ENCODE data around the gene DIO3.

DIO3 gene

DNA sequence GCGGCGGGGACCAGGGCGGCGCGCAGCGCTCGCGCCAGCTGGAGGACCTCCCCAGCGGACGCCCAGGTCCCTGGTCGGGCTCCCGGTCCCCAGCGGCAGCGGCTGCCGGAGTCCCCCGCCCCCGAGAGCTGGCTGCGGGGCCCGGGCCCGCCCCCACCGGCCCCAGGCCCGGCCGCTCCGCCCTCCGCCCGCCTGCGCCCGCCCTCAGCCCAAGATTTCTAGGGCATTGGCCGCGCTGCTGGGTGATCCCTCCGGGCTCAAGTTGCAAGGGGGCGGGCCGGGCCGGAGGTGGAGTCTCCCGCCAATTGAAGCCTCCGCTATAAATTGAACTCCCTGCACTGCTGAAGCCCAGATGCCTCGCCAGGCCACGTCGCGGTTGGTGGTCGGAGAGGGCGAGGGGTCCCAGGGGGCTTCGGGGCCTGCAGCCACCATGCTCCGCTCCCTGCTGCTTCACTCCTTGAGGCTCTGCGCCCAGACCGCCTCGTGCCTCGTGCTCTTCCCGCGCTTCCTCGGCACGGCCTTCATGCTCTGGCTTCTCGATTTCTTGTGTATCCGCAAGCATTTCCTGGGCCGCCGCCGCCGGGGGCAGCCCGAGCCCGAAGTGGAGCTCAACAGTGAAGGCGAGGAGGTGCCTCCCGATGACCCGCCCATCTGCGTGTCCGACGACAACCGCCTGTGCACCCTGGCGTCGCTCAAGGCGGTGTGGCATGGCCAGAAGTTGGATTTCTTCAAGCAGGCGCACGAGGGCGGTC is at the start of gene DIO3:
TSS of gene DIO3 (plus strand) at position 351 of the 752 bp plus-strand sequence.
- no peak for DNase-seq

GRCh38 chr14:101511620-101512375 is 49.5 kb upstream of the DIO3 start:
- DNase-seq: no peak

- DNase-seq: no peak
These were observed 49.0 kb upstream of the DIO3 start for GRCh38 chr14:101512376-101512695.

DNA sequence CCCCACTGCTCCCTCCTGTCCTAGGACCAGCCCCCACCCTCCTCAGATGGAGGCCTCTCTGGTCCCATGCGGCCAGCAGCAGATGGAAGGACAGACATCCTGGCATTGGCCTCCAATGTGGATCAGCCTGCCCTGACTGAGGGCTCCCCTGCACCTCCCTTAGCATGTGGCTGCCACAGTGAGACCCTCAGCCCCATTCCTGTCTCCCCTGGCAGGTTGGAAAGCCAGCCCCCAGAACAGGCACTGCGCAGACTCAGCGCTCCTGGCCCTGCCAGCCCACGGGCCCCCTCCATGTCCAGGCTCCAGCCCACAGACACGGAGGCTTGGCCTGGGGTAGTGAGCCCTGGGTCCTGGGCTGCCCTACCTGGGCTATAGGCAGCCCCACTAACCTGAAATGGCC is 47.2 kb upstream of the DIO3 start:
- DNase-seq: no peak

GRCh38 chr14:101516401-101516800 is 44.9 kb upstream of the DIO3 start:
- DNase-seq: no peak

DNA sequence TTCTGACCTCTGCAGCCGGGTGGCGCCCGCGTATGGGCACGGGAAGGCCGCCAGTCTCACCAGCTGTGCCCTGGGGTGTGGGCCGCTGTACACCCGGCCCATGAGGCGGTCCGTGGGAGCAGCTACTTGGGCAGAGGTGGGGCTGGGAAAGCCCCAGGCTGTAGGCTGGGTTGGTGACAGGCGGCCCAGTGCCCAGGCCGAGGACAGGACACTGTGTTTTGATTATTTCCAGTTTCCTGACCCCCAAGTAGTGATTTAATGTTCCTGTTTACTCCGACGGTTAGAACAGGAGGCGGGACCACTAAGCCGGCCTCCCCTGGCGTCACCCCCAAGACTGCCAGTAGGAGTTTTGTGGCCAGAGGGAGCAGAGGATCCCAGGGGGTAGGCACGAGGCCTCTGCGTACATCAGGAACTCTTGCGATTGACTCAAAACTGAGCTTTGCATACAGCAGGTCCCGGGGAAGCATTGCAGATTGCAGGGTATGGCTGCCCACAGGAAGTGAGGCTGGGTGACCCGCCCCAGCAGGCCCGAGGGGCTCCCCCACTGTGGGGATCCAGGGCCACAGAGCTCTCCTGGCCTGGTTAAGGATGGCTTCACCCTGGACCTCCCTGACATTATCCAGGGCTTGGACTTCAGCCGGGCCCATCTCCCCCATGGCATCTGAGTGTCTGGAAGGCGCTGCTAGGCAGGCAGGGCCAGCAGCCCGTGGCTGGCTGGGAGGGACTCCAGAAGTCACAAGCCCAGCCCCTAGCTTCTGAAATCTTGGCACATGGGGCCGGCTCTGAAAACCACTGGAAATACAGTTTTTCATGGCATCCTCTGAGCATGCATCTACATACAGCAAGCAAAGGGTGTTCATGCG is 42.5 kb upstream of the DIO3 start:
- no peak for DNase-seq

GRCh38 chr14:101520621-101521472 is 40.4 kb upstream of the DIO3 start:
- DNase-seq: no peak

- no peak for DNase-seq
These were observed 39.8 kb upstream of the DIO3 start for GRCh38 chr14:101521473-101521915.

DNA sequence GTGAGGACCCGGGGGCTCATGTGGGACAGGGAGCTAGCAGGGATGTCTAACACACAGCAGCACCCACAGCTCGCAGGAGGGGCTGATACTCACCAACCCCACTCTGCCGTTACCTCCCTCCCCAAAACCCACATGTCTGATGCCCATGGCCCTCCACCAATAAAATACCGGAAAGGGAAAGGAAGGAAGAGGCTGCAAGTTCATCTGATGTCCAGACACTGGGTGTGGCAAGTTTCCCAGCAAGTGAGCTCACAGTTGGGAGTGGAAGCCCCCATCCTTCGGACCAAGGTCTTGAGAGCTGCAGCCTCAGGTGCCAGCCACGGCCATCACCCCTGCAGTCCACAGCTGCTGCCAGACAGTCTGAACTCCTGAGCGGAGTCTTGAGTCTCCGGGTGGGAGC is 39.3 kb upstream of the DIO3 start:
- DNase-seq: no peak

DNA sequence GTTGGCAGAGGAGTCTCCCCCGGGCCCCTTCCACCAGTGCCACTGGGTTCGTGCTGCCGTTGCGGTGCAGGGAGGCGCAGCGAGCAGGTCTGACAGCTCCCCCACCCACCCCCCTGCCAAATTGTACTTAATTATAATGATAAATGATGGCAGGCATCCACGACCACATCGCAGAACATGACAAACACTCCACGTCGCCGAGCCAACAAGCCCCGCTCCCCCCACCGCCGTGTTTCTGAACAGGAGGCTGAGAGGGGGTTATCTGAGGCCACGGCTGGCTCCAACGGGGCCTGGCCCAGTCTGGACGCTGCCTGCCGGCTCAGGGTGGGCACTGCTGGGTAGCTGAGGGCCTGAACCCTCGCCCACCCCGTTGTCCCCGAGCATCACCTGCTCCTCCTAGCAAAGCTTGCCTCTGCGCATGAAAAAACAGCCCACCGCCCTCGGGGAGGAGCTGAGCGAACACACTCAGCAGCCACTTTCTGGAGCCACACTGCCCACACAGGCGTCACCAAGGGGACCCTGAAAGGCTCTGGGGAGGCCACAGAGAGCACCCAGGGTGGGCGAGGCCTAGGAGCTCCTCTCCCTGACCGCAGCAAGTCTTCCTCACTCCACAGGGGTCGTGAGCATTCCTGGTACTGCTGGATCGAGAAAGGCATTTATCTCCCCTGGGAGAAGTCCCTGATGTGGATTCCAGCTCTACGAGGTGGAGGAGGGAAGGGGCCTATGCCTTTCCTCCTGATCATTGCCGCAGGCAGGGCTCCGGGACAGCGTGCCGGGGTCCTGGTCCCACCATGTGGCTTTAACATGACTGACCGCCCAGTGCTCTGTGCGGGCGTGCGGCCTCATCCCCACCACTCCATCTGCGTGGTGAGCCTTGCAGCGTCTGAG is 35.4 kb upstream of the DIO3 start:
- DNase-seq: no peak

- DNase-seq: no peak
These were observed 33.3 kb upstream of the DIO3 start for GRCh38 chr14:101527987-101528386.

DNA sequence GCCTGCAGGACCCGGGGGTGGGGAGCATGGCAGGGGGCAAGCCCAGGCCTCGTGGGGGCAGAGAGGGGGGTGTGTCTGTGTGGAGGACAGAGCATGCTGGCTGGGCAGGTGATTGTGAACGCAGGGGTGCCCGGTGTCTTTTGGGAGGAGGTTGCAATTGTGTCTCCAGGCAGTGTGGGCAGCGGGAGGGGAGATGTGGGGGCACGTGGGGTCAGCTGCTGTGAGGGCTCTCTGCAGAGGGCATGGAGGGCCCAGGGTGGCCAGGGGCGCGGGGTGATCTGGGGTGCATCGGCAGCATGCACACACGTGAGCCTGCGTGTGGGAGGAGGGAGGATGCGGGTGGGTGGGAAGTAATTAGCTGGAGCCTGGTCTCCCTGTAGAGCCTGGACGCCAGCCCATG is 32.2 kb upstream of the DIO3 start:
- DNase-seq: no peak

GRCh38 chr14:101534198-101534597 is 27.1 kb upstream of the DIO3 start:
- DNase-seq: no peak

GRCh38 chr14:101535232-101535631 is 26.1 kb upstream of the DIO3 start:
- DNase-seq: peak; percentile 67

DNA sequence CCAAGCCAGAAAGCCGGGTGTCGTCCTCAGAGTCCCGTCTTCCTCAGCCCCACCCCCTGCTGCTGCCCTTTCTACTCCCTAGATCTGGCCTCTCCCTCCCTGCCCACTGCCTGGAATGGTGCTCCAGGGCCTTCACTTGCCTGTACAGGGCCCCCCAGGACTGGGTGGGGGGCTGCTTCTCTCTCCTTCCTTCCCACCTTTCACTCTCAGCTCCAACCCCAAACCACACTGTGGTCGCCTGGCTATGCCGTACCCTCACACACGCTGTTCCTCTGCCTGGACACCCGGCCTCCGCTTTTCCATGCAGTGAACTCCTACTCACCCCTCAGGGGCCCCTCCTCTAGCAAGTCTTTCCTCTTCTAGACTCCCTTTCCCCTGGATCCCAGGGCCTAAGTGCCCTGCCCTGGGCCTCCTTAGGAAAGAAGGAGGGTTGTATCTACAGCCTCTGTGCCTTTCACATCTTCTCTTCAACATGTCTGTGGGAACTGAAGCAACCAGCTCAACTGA is 25.5 kb upstream of the DIO3 start:
- DNase-seq: no peak

GRCh38 chr14:101537286-101537685 is 24.0 kb upstream of the DIO3 start:
- no peak for DNase-seq

- DNase-seq: no peak
These were observed 22.4 kb upstream of the DIO3 start for GRCh38 chr14:101538878-101539277.

- DNase-seq: no peak
These were observed 21.4 kb upstream of the DIO3 start for GRCh38 chr14:101539880-101540279.

DNA sequence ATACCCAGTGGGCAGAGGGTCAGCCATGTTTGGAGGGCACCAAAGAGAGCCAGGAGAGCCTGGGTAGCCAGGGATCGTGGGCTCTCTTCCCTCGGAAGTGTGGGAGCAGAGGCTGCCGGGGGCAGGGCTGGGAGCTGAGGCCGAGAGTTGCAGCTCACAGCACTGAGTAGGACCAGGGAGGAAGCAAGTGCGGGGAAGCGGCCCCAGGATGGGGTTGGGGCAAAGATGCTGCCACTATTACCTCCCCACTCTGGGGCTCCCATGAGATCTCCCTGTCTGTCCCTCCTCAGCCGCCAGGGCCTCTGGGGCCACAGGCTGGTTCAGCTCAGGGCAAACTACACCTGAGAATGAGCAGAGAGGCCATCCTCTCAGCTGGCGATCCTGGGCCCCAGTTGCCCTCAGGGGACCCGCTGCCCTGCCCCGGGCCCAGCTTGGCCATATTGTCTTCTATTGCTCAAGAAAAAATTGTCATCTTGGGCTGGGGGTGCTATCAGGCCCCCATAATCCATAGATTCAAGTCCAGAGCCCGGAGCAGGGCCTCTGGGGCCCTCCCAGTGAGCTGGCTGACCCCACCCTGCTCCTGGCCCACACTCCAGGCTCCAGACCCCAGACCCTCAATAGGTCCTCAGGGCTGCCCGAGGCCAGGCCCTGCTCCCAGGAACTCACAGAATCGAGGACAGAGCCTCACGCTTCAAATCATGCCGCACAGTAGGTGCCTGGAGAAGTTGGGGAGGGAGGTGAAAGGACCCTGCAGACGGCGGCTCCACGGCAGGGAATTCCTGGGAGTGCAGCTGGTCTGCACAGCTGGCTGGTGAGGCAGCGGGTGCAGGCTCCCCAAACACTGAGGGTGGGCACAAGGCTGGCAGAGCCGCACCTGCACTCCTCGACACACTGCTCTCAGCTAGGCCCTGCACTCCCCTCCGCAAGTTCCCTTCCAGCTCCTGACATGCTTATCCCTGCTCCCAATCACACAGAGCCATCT is 20.5 kb upstream of the DIO3 start:
- DNase-seq: no peak

DNA sequence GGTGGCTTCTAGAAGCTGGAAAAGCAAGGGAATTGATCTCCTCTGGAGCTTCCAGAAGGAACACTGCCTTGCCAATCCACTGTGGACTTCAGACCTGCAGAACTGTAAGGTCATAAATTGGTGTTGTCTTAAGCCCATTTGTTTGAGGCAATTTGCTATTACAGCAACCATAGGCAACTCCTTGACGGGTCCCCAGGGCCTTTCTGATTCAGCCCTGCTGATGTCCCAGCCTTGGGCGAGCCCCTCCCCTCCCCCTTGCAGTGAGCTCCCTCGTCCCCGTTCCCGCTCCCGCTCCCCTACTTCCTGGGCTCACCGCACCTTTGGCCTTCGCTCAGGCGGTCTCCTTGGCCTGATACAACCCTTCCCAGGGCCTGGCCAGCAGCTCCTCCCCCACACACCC is 18.9 kb upstream of the DIO3 start:
- no peak for DNase-seq
